HG03196 (cell line): ENCODE measurements around the gene HSPA6.
"Not testable (repeated sequence)": the region's sequence is repeated elsewhere in the genome, so short reads cannot be mapped to it uniquely, and the experiment has no call there.

Source experiments
- ATAC-seq: cut with Tn5 transposase; IDR thresholded peaks from one replicate; pipeline ENCODE4 v1.9.1; 2021; ENCODE audit not compliant: unreplicated experiment

HSPA6 gene

GRCh38 chr1:161557506-161558450, 33.4 kb downstream of the HSPA6 start:
- not testable (repeated sequence) for ATAC-seq

- ATAC-seq: peak; percentile 59
These were observed 36.8 kb downstream of the HSPA6 start for GRCh38 chr1:161560960-161561715.

- not testable (repeated sequence) for ATAC-seq
These were observed 38.1 kb downstream of the HSPA6 start for GRCh38 chr1:161562441-161562840.

GRCh38 chr1:161563522-161563921, 39.2 kb downstream of the HSPA6 start:
- not testable (repeated sequence) for ATAC-seq

GRCh38 chr1:161566602-161566960, 42.2 kb downstream of the HSPA6 start:
- ATAC-seq: not testable (repeated sequence)

- not testable (repeated sequence) for ATAC-seq
These were observed 47.4 kb downstream of the HSPA6 start for GRCh38 chr1:161571703-161572102.
